Mesangial cell (primary cell): Measurements from ENCODE around the gene NKAP. TPM values are rescaled to one million over a fixed set of nuclear protein-coding genes. Genes with fewer than 3 reads are reported as not detected.

Experiments
- total RNA-seq: library from RNA; depleted of rRNA; stranded (reverse); fragments of >200 nt; gene quantifications from 2 replicates; pipeline ENCODE4 v1.2.3, GENCODE V29; 2015

NKAP gene
- total RNA-seq = 2.9 and 3.4 TPM in 2 replicates

DNA sequence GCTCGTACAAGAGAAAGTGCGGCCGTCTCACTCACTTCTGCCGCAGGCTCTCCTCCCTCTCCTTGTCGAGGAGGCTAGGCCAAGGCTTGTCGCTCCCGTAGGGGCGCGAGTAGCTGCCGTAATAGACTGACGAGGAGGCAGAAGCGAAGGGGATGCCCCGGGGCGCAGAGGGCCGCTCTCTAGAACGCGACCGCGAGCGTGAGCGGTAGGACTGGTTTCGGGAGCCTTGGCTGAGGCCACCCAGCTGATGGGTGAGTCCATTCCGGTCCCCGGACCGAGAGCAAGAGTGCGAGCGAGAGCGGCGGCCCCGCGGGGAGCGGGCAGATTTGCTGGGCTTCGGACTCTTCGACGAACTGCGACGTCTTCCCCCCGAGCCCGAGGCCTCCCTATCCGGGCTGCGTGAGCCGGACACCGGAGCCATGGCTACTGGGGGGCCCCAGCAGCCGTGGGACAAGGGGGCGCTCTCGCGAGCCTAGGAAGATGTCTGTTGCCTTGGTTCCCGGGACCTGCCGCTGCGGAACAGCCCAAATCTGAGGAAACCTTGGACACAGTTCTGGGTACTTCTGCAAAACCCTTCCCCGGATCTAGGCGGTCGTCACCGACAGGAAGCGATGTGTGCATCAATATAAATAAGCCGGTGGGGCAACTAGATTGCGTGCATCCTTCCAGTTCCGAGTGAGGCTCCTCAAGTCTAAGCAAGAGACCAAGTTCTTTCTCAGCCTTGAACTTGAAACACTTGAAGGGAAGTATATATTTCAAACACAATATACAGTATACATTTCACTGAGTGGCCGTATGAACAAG lies at the start of gene NKAP:
TSS of gene NKAP (minus strand) at position 567 of the 804 bp plus-strand sequence. CDS start at position 421, 146 bp downstream.

DNA sequence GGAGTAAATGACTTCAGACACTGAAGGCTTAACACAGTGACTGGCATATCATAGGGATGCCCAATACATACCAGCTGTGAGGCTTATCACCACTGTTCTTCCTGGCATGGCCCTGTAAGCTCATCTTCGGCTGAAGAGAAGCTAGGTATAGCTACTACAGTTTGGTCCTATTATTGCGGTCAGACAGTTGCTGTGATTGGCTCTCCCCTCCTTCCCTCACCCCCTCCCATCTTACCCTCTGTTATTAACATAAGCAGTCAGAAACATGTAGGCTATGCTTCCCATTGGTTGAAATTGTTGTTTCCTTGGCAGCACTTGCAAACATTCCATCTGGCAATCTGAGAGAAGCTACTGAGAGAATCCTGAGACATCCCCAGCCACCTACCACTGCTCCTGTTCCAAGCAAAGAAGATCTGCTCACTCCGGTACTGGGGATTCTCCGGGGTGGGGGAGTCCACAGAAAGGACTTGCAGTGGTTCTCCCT lies 47.7 kb downstream of the NKAP start, which contains the start of gene AKAP14:
TSS of gene AKAP14 (plus strand) at position 51 of the 484 bp plus-strand sequence. CDS start 7,331 bp downstream, outside the sequence.

DNA sequence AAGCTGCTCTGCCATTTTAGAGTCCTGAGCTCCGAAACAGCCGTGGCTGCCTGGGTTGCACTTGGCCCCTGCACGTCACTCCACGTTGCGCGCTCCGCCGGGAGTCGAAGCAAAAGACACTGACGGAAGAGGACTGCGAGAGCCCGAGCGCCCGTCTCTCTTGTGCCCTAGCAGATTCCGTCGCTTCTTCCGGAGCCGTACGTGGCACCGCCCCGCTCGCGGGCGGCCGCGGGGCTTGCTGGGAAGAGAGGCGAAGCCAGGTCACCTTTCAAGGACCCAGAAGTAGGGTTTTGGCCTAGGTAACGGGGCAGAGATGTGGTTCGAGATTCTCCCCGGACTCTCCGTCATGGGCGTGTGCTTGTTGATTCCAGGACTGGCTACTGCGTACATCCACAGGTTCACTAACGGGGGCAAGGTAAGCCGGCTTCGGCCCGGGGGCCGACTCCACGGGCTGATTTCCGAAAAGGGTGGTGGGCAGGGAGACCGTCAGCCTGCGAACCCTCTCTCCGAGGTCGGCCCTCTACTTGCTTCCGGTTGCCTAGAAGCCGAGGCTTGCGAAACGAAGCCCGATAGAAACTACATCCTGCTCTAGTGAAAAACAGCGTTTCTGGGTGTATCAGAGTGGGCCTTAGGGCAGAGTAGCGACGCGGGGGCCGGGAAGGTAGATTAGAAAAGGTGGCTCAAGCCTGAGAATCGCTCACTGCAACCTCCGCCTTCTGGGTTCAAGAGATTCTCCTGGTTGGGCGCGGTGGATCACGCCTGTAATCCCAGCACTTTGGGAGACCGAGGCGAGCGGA lies 71.8 kb downstream of the NKAP start, which contains the start of the genes NDUFA1 and RNF113A:
TSS of gene NDUFA1 (plus strand) at position 234 of the 797 bp plus-strand sequence. CDS start at position 314, 80 bp downstream.
TSS of gene RNF113A (minus strand) at position 135 of the 797 bp plus-strand sequence. CDS start at position 15, 120 bp downstream.

Other genes with a start within 250 kb of the NKAP start
- gene SOWAHD, start 185.2 kb downstream of the NKAP start, total RNA-seq = 0.38 TPM in 1 of 2 replicates, not detected in the other
- gene RPL39, start 152.1 kb downstream of the NKAP start, total RNA-seq = 2,602 and 2,975 TPM in 2 replicates
- gene UPF3B, start 90.8 kb downstream of the NKAP start, total RNA-seq = 0.76 and 0.98 TPM in 2 replicates
- gene RNF113A, start 72.0 kb downstream of the NKAP start, total RNA-seq = 7.7 and 12.9 TPM in 2 replicates
- gene NDUFA1, start 71.9 kb downstream of the NKAP start, total RNA-seq = 18.9 and 23.2 TPM in 2 replicates
- gene AKAP14, start 47.9 kb downstream of the NKAP start, total RNA-seq = not detected in 2 replicates
- gene RHOXF2B, start 133.9 kb upstream of the NKAP start, total RNA-seq = not detected in 2 replicates
- gene RHOXF1, start 172.2 kb upstream of the NKAP start, total RNA-seq = not detected in 2 replicates
- not detected in 2 replicates for gene RHOXF2, start 214.9 kb upstream of the NKAP start, total RNA-seq